Uterus (tissue), 2 donors: ENCODE measurements around the gene C20orf204.

Experiments
- POLR2A ChIP-seq, 2 donors: fragments of 450-650 bp; IDR thresholded peaks; one replicate each; pipeline ENCODE4 v1.6.1; 2016; ENCODE audit warnings: antibody characterized with exemption in 2 of 2, mild to moderate bottlenecking in 1 of 2, moderate library complexity in 1 of 2
- TF ChIP-seq, protein P1 (sequence below), 4 experiments: fragments of 200-600 bp in 2 of 4; fragments of 450-650 bp in 2 of 4; sonication (generic) in 2 of 4; IDR thresholded peaks; one replicate each; pipeline ENCODE4 v1.5.1; 2016 to 2019; ENCODE audit warnings: antibody characterized with exemption in 4 of 4, mild to moderate bottlenecking in 2 of 4, moderate library complexity in 1 of 4

DNA sequence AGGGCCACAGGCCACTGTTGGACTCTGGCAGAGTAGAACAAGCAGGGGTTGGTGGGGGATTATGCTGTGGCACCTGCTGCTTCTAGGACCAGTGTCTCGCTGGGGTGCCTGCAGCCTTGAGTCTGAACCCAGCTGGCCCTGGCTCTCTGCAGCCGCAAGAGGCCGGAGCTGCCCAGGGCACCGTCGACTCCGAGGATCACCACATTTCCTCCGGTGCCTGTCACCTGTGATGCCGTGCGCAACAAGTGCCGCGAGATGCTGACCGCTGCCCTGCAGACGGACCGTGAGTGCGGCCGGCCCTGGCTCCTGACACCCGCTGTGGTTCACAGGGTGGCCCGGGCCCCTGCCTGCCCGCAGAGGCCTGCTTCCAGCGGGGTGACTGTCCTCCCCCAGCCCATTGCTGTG lies 33.2 kb downstream of the C20orf204 start:
- no peak for TF ChIP-seq POLR2A (IDR thresholded peaks at IDR 0.05)
- TF ChIP-seq, protein P1, sequence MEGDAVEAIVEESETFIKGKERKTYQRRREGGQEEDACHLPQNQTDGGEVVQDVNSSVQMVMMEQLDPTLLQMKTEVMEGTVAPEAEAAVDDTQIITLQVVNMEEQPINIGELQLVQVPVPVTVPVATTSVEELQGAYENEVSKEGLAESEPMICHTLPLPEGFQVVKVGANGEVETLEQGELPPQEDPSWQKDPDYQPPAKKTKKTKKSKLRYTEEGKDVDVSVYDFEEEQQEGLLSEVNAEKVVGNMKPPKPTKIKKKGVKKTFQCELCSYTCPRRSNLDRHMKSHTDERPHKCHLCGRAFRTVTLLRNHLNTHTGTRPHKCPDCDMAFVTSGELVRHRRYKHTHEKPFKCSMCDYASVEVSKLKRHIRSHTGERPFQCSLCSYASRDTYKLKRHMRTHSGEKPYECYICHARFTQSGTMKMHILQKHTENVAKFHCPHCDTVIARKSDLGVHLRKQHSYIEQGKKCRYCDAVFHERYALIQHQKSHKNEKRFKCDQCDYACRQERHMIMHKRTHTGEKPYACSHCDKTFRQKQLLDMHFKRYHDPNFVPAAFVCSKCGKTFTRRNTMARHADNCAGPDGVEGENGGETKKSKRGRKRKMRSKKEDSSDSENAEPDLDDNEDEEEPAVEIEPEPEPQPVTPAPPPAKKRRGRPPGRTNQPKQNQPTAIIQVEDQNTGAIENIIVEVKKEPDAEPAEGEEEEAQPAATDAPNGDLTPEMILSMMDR (IDR thresholded peaks at IDR 0.05) = no peak
